ENCODE results near the gene SLX4IP. TPM values are rescaled to one million over a fixed set of nuclear protein-coding genes. Genes with fewer than 3 reads are reported as not detected.

The SLX4IP gene
- total RNA-seq, 1 donor from 2014 or later, result 2.2 TPM

GRCh38 chr20:10487142-10488136, 52.3 kb downstream of the SLX4IP start:
- no peak for DNase-seq
- peak; percentile 33 for ATAC-seq
- intact Hi-C loops (cut with micrococcal nuclease), result no loop called here

GRCh38 chr20:10488534-10488933, 53.4 kb downstream of the SLX4IP start:
- intact Hi-C loops (cut with micrococcal nuclease), result no loop called here
- DNase-seq (no peak), ATAC-seq (no peak)

GRCh38 chr20:10489853-10490252, 54.7 kb downstream of the SLX4IP start:
- no peak for ATAC-seq
- intact Hi-C loops (cut with micrococcal nuclease), result no loop called here
- no peak for DNase-seq

GRCh38 chr20:10490257-10490656, 55.2 kb downstream of the SLX4IP start:
- intact Hi-C loops (cut with micrococcal nuclease), result no loop called here
- DNase-seq (no peak), ATAC-seq (no peak)

- no peak for ATAC-seq
- intact Hi-C loops (cut with micrococcal nuclease), result no loop called here
- no peak for DNase-seq
These were observed 55.6 kb downstream of the SLX4IP start for GRCh38 chr20:10490706-10491105.

GRCh38 chr20:10492065-10492464, 57.0 kb downstream of the SLX4IP start:
- intact Hi-C loops (cut with micrococcal nuclease), result no loop called here
- ATAC-seq (no peak), DNase-seq (no peak)

GRCh38 chr20:10492844-10493243, 57.7 kb downstream of the SLX4IP start:
- intact Hi-C loops (cut with micrococcal nuclease), result no loop called here
- ATAC-seq, result no peak
- DNase-seq, result no peak

- no peak for DNase-seq
- intact Hi-C loops (cut with micrococcal nuclease), result no loop called here
- no peak for ATAC-seq
These were observed 60.1 kb downstream of the SLX4IP start for GRCh38 chr20:10495173-10495572.

- DNase-seq (no peak), ATAC-seq (no peak)
- intact Hi-C loops (cut with micrococcal nuclease), result no loop called here
These were observed 61.4 kb downstream of the SLX4IP start for GRCh38 chr20:10496465-10496864.

GRCh38 chr20:10497283-10497682, 62.2 kb downstream of the SLX4IP start:
- ATAC-seq (no peak), DNase-seq (no peak)
- intact Hi-C loops (cut with micrococcal nuclease), result no loop called here

- DNase-seq (no peak), ATAC-seq (no peak)
- intact Hi-C loops (cut with micrococcal nuclease), result no loop called here
These were observed 62.7 kb downstream of the SLX4IP start for GRCh38 chr20:10497791-10498190.

- DNase-seq, result no peak
- intact Hi-C loops (cut with micrococcal nuclease), result no loop called here
- ATAC-seq, result peak; percentile 83
These were observed 63.1 kb downstream of the SLX4IP start for GRCh38 chr20:10498200-10498599.

GRCh38 chr20:10501402-10501801, 66.3 kb downstream of the SLX4IP start:
- no peak for DNase-seq
- ATAC-seq, result peak; percentile 14
- intact Hi-C loops (cut with micrococcal nuclease), result no loop called here

GRCh38 chr20:10502098-10502526, 67.0 kb downstream of the SLX4IP start:
- ATAC-seq (no peak), DNase-seq (no peak)
- intact Hi-C loops (cut with micrococcal nuclease), result no loop called here

- ATAC-seq (no peak), DNase-seq (no peak)
- intact Hi-C loops (cut with micrococcal nuclease), result no loop called here
These were observed 69.5 kb downstream of the SLX4IP start for GRCh38 chr20:10504608-10504993.

- no peak for DNase-seq
- intact Hi-C loops (cut with micrococcal nuclease), result no loop called here
- peak; percentile 80 for ATAC-seq
These were observed 70.1 kb downstream of the SLX4IP start for GRCh38 chr20:10504994-10505730.

- ATAC-seq (no peak), DNase-seq (no peak)
- intact Hi-C loops (cut with micrococcal nuclease), result no loop called here
These were observed 70.7 kb downstream of the SLX4IP start for GRCh38 chr20:10505827-10506226.

GRCh38 chr20:10507052-10507451, 71.9 kb downstream of the SLX4IP start:
- ATAC-seq (no peak), DNase-seq (no peak)
- intact Hi-C loops (cut with micrococcal nuclease), result no loop called here

- intact Hi-C loops (cut with micrococcal nuclease), result no loop called here
- no peak for DNase-seq
- ATAC-seq, result no peak
These were observed 73.0 kb downstream of the SLX4IP start for GRCh38 chr20:10508060-10508459.

GRCh38 chr20:10508468-10509251, 73.6 kb downstream of the SLX4IP start:
- DNase-seq, result no peak
- intact Hi-C loops (cut with micrococcal nuclease), result no loop called here
- peak; percentile 35 for ATAC-seq

All from left ventricle myocardium superior (tissue), 1 donor.